ENCODE results near the gene ZNF791. TPM values are rescaled to one million over a fixed set of nuclear protein-coding genes. Genes with fewer than 3 reads are reported as not detected.

Gene ZNF791
- total RNA-seq, 1 experiment from 2014 or later: 22.4 TPM

GRCh38 chr19:12668932-12669269 lies 58.2 kb downstream of the ZNF791 start:
- Histone ChIP-seq H3F3A (ENCODE audit: insufficient read depth, low read depth) (peaks cover 32% of the 10 kb centered on the region), H3K4me1 (replicated peaks; ENCODE audit: insufficient read depth) (peaks cover 29% of the 10 kb centered on the region), H4K20me1 (ENCODE audit: insufficient read depth) (no peaks in the 10 kb centered on the region), H3K36me3 (ENCODE audit: low read depth) (peaks cover 4% of the 10 kb centered on the region; the same call in 1 of the 2 replicates), H3K79me2 (ENCODE audit: low read depth) (peaks cover 39% of the 10 kb centered on the region), H3K27ac (peak overlapping the region; percentile 81), H3K4me2 (peak overlapping the region; percentile 81), H3K4me3 (peak overlapping the region; percentile 69), H3K9me2 (ENCODE audit: insufficient read depth) (no peaks in the 10 kb centered on the region), H3K27me3 (ENCODE audit: insufficient read depth, low read depth) (no peaks in the 10 kb centered on the region), H3K9me3 (ENCODE audit: insufficient read depth, low read depth) (no peaks in the 10 kb centered on the region), H2AFZ (peak overlapping the region; percentile 89)
- no TSS peak for BruUV-seq (replicated peaks)
- TF ChIP-seq CTCF (conservative IDR thresholded peaks at IDR 0.05) (no peak), EZH2 (IDR thresholded peaks at IDR 0.05; ENCODE audit: low read depth) (no peak)
- intact Hi-C loops (cut with micrococcal nuclease; ENCODE audit: unreplicated experiment): loop anchor here (2.0 to 10.0 kb wide), 3 partner anchors 614 to 747 kb away; partner anchors contain the start of genes ZNF763 and ZNF878
- POLR2A ChIA-PET (ENCODE audit: unreplicated experiment): no interaction called here
- peak; percentile 56 to 60 for DNase-seq
- CTCF ChIA-PET: interaction anchor here (0.5 kb wide), 1 partner anchor 182 kb away, joined by 10 read pairs; no protein-coding TSS in a partner anchor

GRCh38 chr19:12669270-12670158 lies 58.8 kb downstream of the ZNF791 start:
- H3K36me3 ChIP-seq (ENCODE audit: low read depth): peaks cover 4% of the 10 kb centered on the region; the same call in 1 of the 2 replicates
- BruUV-seq (replicated peaks): TSS peak; percentile 31
- TF ChIP-seq EZH2 (IDR thresholded peaks at IDR 0.05; ENCODE audit: low read depth) (no peak), CTCF (conservative IDR thresholded peaks at IDR 0.05) (0 out of 2 replicates have a peak, but pooled peaks have one; percentile 27)
- H3K27me3 ChIP-seq (ENCODE audit: insufficient read depth, low read depth): no peaks in the 10 kb centered on the region
- CTCF ChIA-PET: no interaction called here
- H2AFZ ChIP-seq: peak overlapping the region; percentile 89
- peak overlapping the region; percentile 81 for H3K27ac ChIP-seq
- H3K79me2 ChIP-seq (ENCODE audit: low read depth): peaks cover 39% of the 10 kb centered on the region
- POLR2A ChIA-PET (ENCODE audit: unreplicated experiment): interaction anchor here (0.7 kb wide), 1 partner anchor 336 kb away, joined by 3 read pairs; the partner anchor contains the start of gene ZNF563
- no peaks in the 10 kb centered on the region for H3K9me2 ChIP-seq (ENCODE audit: insufficient read depth)
- peak overlapping the region; percentile 69 for H3K4me3 ChIP-seq
- H3K4me2 ChIP-seq: peak overlapping the region; percentile 81
- no peaks in the 10 kb centered on the region for H3K9me3 ChIP-seq (ENCODE audit: insufficient read depth, low read depth)
- intact Hi-C loops (cut with micrococcal nuclease; ENCODE audit: unreplicated experiment): loop anchor here (2.0 to 10.0 kb wide), 3 partner anchors 615 to 747 kb away; partner anchors contain the start of genes ZNF763 and ZNF878
- peaks cover 29% of the 10 kb centered on the region for H3K4me1 ChIP-seq (replicated peaks; ENCODE audit: insufficient read depth)
- H3F3A ChIP-seq (ENCODE audit: insufficient read depth, low read depth): peaks cover 32% of the 10 kb centered on the region
- peak; percentile 71 to 73 for DNase-seq
- H4K20me1 ChIP-seq (ENCODE audit: insufficient read depth): no peaks in the 10 kb centered on the region

- intact Hi-C loops (cut with micrococcal nuclease; ENCODE audit: unreplicated experiment): no loop called here
- no peaks in the 10 kb centered on the region for H3K27me3 ChIP-seq (ENCODE audit: insufficient read depth, low read depth)
- DNase-seq: no peak
- H3F3A ChIP-seq (ENCODE audit: insufficient read depth, low read depth): peaks cover 35% of the 10 kb centered on the region
- no peaks in the 10 kb centered on the region for H3K9me3 ChIP-seq (ENCODE audit: insufficient read depth, low read depth)
- ChIA-PET CTCF (no interaction called here), POLR2A (ENCODE audit: unreplicated experiment) (interaction anchor here (0.7 kb wide), 1 partner anchor 337 kb away, joined by 3 read pairs; the partner anchor contains the start of gene ZNF563)
- H3K27ac ChIP-seq: peak overlapping the region; percentile 81
- H3K79me2 ChIP-seq (ENCODE audit: low read depth): peaks cover 39% of the 10 kb centered on the region
- H3K4me3 ChIP-seq: peak overlapping the region; percentile 69
- no peaks in the 10 kb centered on the region for H3K9me2 ChIP-seq (ENCODE audit: insufficient read depth)
- no peak for TF ChIP-seq CTCF (conservative IDR thresholded peaks at IDR 0.05)
- no peak for TF ChIP-seq EZH2 (IDR thresholded peaks at IDR 0.05; ENCODE audit: low read depth)
- no TSS peak for BruUV-seq (replicated peaks)
- H2AFZ ChIP-seq: peak overlapping the region; percentile 89
- H3K4me2 ChIP-seq: peak overlapping the region; percentile 81
- peaks cover 29% of the 10 kb centered on the region for H3K4me1 ChIP-seq (replicated peaks; ENCODE audit: insufficient read depth)
- H4K20me1 ChIP-seq (ENCODE audit: insufficient read depth): no peaks in the 10 kb centered on the region
- peaks cover 7% of the 10 kb centered on the region for H3K36me3 ChIP-seq (ENCODE audit: low read depth)
Measured at GRCh38 chr19:12670159-12670928, 59.6 kb downstream of the ZNF791 start.

Measured in PC-9 (cell line).